ENCODE measurements around the gene BCAR3. TPM values are rescaled to one million over a fixed set of nuclear protein-coding genes. Genes with fewer than 3 reads are reported as not detected.

Gene BCAR3
- total RNA-seq, 2 donors from 2014 or later, result 32.7 to 48.7 TPM

GRCh38 chr1:93649231-93649630 lies 32.4 kb downstream of the BCAR3 start:
- H3K27ac Mint-ChIP-seq, result no peak overlapping the region
- no peak overlapping the region for H3K4me3 Mint-ChIP-seq
- Histone ChIP-seq H3K27me3 (ENCODE audit: control insufficient read depth, insufficient read depth, low read length, poor library complexity, severe bottlenecking) (no peaks in the 10 kb centered on the region), H3K4me3 (ENCODE audit: low read length) (no peak overlapping the region), H3K9ac (ENCODE audit: extremely low read depth, low read length, poor library complexity, severe bottlenecking) (no peak overlapping the region), H3K36me3 (ENCODE audit: control insufficient read depth, insufficient read depth, low read length) (peaks cover 91% of the 10 kb centered on the region), H3K27ac (ENCODE audit: low read depth, low read length) (no peak overlapping the region), H3K9me3 (ENCODE audit: control insufficient read depth, low read length) (no peaks in the 10 kb centered on the region), H3K4me1 (ENCODE audit: control insufficient read depth, insufficient read depth, low read length) (peaks cover 12% of the 10 kb centered on the region)
- DNase-seq, result no peak
- peaks cover 12% of the 10 kb centered on the region for H3K4me1 Mint-ChIP-seq
- TF ChIP-seq CTCF (conservative IDR thresholded peaks at IDR 0.05), result no peak
- H3K27me3 Mint-ChIP-seq (ENCODE audit: insufficient read depth), result no peaks in the 10 kb centered on the region
- H3K36me3 Mint-ChIP-seq (ENCODE audit: low read depth), result peaks cover 32% of the 10 kb centered on the region
- H3K9me3 Mint-ChIP-seq, result no peaks in the 10 kb centered on the region

- H3K9me3 Mint-ChIP-seq, result no peaks in the 10 kb centered on the region
- TF ChIP-seq CTCF (conservative IDR thresholded peaks at IDR 0.05), result no peak
- 93 to 94% methylated on average over 2 of the region's 2 CpGs for WGBS, 2 experiments (ENCODE audit: insufficient coverage in 1 of 2, insufficient read length in 1 of 2)
Observed at GRCh38 chr1:93648656-93649055, 33.0 kb downstream of the BCAR3 start.

GRCh38 chr1:93641527-93641926 lies 40.1 kb downstream of the BCAR3 start:
- H3K4me3 ChIP-seq (ENCODE audit: low read length), result no peak overlapping the region
- 98 to 100% methylated on average over 3 to 5 of the region's 5 CpGs for WGBS, 2 experiments (ENCODE audit: insufficient coverage in 1 of 2, insufficient read length in 1 of 2)
- no peak overlapping the region for H3K27ac ChIP-seq (ENCODE audit: low read depth, low read length)
- H3K9me3 Mint-ChIP-seq, result no peaks in the 10 kb centered on the region
- TF ChIP-seq CTCF (conservative IDR thresholded peaks at IDR 0.05), result no peak
- DNase-seq, result no peak
- H3K36me3 Mint-ChIP-seq (ENCODE audit: low read depth), result peaks cover 61% of the 10 kb centered on the region
- peaks cover 15% of the 10 kb centered on the region for H3K9me3 ChIP-seq (ENCODE audit: control insufficient read depth, low read length)
- no peaks in the 10 kb centered on the region for H3K27me3 ChIP-seq (ENCODE audit: control insufficient read depth, insufficient read depth, low read length, poor library complexity, severe bottlenecking)
- H3K27ac Mint-ChIP-seq, result no peak overlapping the region
- H3K4me3 Mint-ChIP-seq, result no peak overlapping the region
- H3K36me3 ChIP-seq (ENCODE audit: control insufficient read depth, insufficient read depth, low read length), result peaks cover 83% of the 10 kb centered on the region
- H3K27me3 Mint-ChIP-seq (ENCODE audit: insufficient read depth), result no peaks in the 10 kb centered on the region
- no peak overlapping the region for H3K9ac ChIP-seq (ENCODE audit: extremely low read depth, low read length, poor library complexity, severe bottlenecking)
- peaks cover 31% of the 10 kb centered on the region for H3K4me1 Mint-ChIP-seq
- H3K4me1 ChIP-seq (ENCODE audit: control insufficient read depth, insufficient read depth, low read length), result peaks cover 16% of the 10 kb centered on the region

More at GRCh38 chr1:93648656-93649055, 33.0 kb downstream of the BCAR3 start:
- Histone ChIP-seq H3K27ac (ENCODE audit: low read depth, low read length) (no peak overlapping the region), H3K27me3 (ENCODE audit: control insufficient read depth, insufficient read depth, low read length, poor library complexity, severe bottlenecking) (no peaks in the 10 kb centered on the region), H3K4me1 (ENCODE audit: control insufficient read depth, insufficient read depth, low read length) (peaks cover 12% of the 10 kb centered on the region), H3K36me3 (ENCODE audit: control insufficient read depth, insufficient read depth, low read length) (peaks cover 88% of the 10 kb centered on the region), H3K9ac (ENCODE audit: extremely low read depth, low read length, poor library complexity, severe bottlenecking) (no peak overlapping the region), H3K9me3 (ENCODE audit: control insufficient read depth, low read length) (no peaks in the 10 kb centered on the region), H3K4me3 (ENCODE audit: low read length) (no peak overlapping the region)
- H3K4me1 Mint-ChIP-seq, result peaks cover 18% of the 10 kb centered on the region
- H3K36me3 Mint-ChIP-seq (ENCODE audit: low read depth), result peaks cover 28% of the 10 kb centered on the region
- no peak for DNase-seq
- peak overlapping the region; percentile 56 for H3K27ac Mint-ChIP-seq
- no peaks in the 10 kb centered on the region for H3K27me3 Mint-ChIP-seq (ENCODE audit: insufficient read depth)
- H3K4me3 Mint-ChIP-seq, result no peak overlapping the region
